ENCODE measurements around the gene ATM. TPM values are rescaled to one million over a fixed set of nuclear protein-coding genes. Genes with fewer than 3 reads are reported as not detected.

ATM gene
- total and polyA plus RNA-seq, 2 experiments from 2014 or later = 7.5 to 43.0 TPM

GRCh38 chr11:108364159-108364558 lies 141.3 kb downstream of the ATM start:
- H4K20me1 ChIP-seq (ENCODE audit: insufficient read depth, poor library complexity, severe bottlenecking) = no peaks in the 10 kb centered on the region
- no peak for DNase-seq (ENCODE audit: low spot score)
- no peaks in the 10 kb centered on the region for H3K79me2 ChIP-seq
- H2AFZ ChIP-seq = no peak overlapping the region
- H3K4me3 ChIP-seq = no peak overlapping the region
- no peak for TF ChIP-seq CTCF (IDR thresholded peaks at IDR 0.05; ENCODE audit: poor library complexity)
- TF ChIP-seq EZH2phosphoT487 (IDR thresholded peaks at IDR 0.05; ENCODE audit: low read depth, severe bottlenecking, unreplicated experiment) = no peak
- TF ChIP-seq EZH2 (IDR thresholded peaks at IDR 0.05; ENCODE audit: borderline replicate concordance) = no peak
- no peaks in the 10 kb centered on the region for H3K36me3 ChIP-seq (replicated peaks; ENCODE audit: insufficient read depth, low read depth)
- H3K4me1 ChIP-seq (ENCODE audit: insufficient read depth) = no peaks in the 10 kb centered on the region
- H3K27ac ChIP-seq = no peak overlapping the region
- H3K27me3 ChIP-seq = no peaks in the 10 kb centered on the region
- no peak overlapping the region for H3K4me2 ChIP-seq
- no peaks in the 10 kb centered on the region for H3K9me3 ChIP-seq (ENCODE audit: low read depth)
- WGBS (ENCODE audit: low lambda C conversion rate, missing lambda C conversion rate) = 76% methylated on average over 2 of the region's 2 CpGs
- H3K9me2 ChIP-seq (replicated peaks; ENCODE audit: insufficient read depth) = no peaks in the 10 kb centered on the region

DNA sequence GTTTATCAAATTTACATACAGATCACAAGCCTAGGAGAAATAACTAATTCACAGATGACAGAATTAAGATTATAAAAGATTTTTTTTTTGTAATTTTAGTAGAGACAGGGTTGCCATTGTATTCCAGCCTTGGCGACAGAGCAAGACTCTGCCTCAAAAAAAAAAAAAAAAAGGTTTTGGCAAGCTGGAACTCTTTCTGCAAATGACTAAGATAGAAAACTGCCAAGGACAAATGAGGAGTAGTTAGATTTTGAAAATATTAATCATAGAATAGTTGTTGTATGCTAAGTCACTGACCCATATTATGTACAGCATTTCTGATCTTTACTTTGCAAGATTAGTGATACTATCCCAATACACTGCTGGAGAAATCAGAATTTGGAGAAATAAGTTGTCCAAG lies 145.3 kb downstream of the ATM start:
- 100% methylated on average over 1 of the region's 1 CpG for WGBS (ENCODE audit: low lambda C conversion rate, missing lambda C conversion rate)
- DNase-seq (ENCODE audit: low spot score) = no peak
- Histone ChIP-seq H3K9me2 (replicated peaks; ENCODE audit: insufficient read depth) (no peaks in the 10 kb centered on the region), H3K4me1 (ENCODE audit: insufficient read depth) (no peaks in the 10 kb centered on the region), H3K27me3 (no peaks in the 10 kb centered on the region), H3K4me2 (no peak overlapping the region), H3K9me3 (ENCODE audit: low read depth) (no peaks in the 10 kb centered on the region), H3K27ac (no peak overlapping the region), H3K36me3 (replicated peaks; ENCODE audit: insufficient read depth, low read depth) (no peaks in the 10 kb centered on the region), H3K4me3 (no peak overlapping the region), H4K20me1 (ENCODE audit: insufficient read depth, poor library complexity, severe bottlenecking) (no peaks in the 10 kb centered on the region), H2AFZ (no peak overlapping the region), H3K79me2 (no peaks in the 10 kb centered on the region)
- TF ChIP-seq EZH2 (IDR thresholded peaks at IDR 0.05; ENCODE audit: borderline replicate concordance) = no peak
- TF ChIP-seq EZH2phosphoT487 (IDR thresholded peaks at IDR 0.05; ENCODE audit: low read depth, severe bottlenecking, unreplicated experiment) = no peak
- TF ChIP-seq CTCF (IDR thresholded peaks at IDR 0.05; ENCODE audit: poor library complexity) = no peak

DNA sequence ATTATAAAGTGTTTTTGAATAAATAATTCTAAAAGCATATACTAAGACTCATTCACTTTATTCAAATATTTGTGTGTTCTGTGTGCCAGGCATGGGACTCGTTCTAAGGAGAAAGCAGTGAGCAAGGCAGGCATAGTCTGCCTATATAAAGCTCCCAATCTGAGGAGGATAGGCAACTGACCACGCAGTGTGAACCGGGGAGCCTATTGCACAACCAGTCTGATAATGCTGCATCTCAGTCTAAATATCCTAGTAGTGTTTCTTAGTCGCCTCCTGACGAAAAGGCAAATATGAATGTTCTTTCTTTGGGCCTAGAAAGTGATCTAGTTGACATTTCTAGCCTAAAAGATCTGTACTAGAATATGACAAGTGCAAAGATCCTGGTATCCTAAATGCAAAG lies 146.2 kb downstream of the ATM start:
- Histone ChIP-seq H3K79me2 (no peaks in the 10 kb centered on the region), H2AFZ (no peak overlapping the region), H3K4me3 (no peak overlapping the region), H3K9me3 (ENCODE audit: low read depth) (no peaks in the 10 kb centered on the region), H3K9me2 (replicated peaks; ENCODE audit: insufficient read depth) (no peaks in the 10 kb centered on the region), H4K20me1 (ENCODE audit: insufficient read depth, poor library complexity, severe bottlenecking) (no peaks in the 10 kb centered on the region), H3K27me3 (no peaks in the 10 kb centered on the region), H3K4me1 (ENCODE audit: insufficient read depth) (no peaks in the 10 kb centered on the region), H3K27ac (no peak overlapping the region), H3K4me2 (no peak overlapping the region), H3K36me3 (replicated peaks; ENCODE audit: insufficient read depth, low read depth) (no peaks in the 10 kb centered on the region)
- DNase-seq (ENCODE audit: low spot score) = no peak
- no peak for TF ChIP-seq CTCF (IDR thresholded peaks at IDR 0.05; ENCODE audit: poor library complexity)
- TF ChIP-seq EZH2 (IDR thresholded peaks at IDR 0.05; ENCODE audit: borderline replicate concordance) = no peak
- no peak for TF ChIP-seq EZH2phosphoT487 (IDR thresholded peaks at IDR 0.05; ENCODE audit: low read depth, severe bottlenecking, unreplicated experiment)
- WGBS (ENCODE audit: low lambda C conversion rate, missing lambda C conversion rate) = 85% methylated on average over 5 of the region's 5 CpGs

DNA sequence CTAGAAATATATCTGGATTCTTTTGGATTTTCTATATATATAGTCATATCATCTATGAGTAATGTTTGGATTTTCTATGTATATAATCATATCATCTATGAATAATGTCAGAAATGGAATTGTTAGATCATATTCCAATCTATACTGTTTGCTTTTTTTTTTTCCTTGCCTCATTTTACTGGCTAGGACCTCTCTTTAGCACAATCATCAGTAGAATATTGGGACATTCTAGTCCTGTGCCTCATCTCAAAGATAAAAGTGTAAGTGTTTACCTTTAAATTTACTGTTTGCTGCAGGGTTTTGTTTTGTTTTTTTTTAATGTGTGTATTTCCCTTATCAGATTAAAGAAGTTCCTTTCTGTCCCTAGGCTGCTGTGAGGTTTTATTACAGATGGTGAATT lies 147.4 kb downstream of the ATM start:
- TF ChIP-seq EZH2phosphoT487 (IDR thresholded peaks at IDR 0.05; ENCODE audit: low read depth, severe bottlenecking, unreplicated experiment) (no peak), EZH2 (IDR thresholded peaks at IDR 0.05; ENCODE audit: borderline replicate concordance) (no peak), CTCF (IDR thresholded peaks at IDR 0.05; ENCODE audit: poor library complexity) (no peak)

More for the DNA sequence above, 147.4 kb downstream of the ATM start:
- H3K79me2 ChIP-seq = no peaks in the 10 kb centered on the region
- no peak overlapping the region for H3K27ac ChIP-seq
- no peak for DNase-seq (ENCODE audit: low spot score)
- H3K9me2 ChIP-seq (replicated peaks; ENCODE audit: insufficient read depth) = no peaks in the 10 kb centered on the region
- no peaks in the 10 kb centered on the region for H3K4me1 ChIP-seq (ENCODE audit: insufficient read depth)
- H3K36me3 ChIP-seq (replicated peaks; ENCODE audit: insufficient read depth, low read depth) = no peaks in the 10 kb centered on the region
- no peaks in the 10 kb centered on the region for H3K27me3 ChIP-seq
- no peak overlapping the region for H2AFZ ChIP-seq
- no peaks in the 10 kb centered on the region for H4K20me1 ChIP-seq (ENCODE audit: insufficient read depth, poor library complexity, severe bottlenecking)
- H3K4me3 ChIP-seq = no peak overlapping the region
- no peak overlapping the region for H3K4me2 ChIP-seq
- H3K9me3 ChIP-seq (ENCODE audit: low read depth) = no peaks in the 10 kb centered on the region

Measured in hepatocyte (in vitro differentiated cells).